GM12891 (cell line): ENCODE results near the gene NCBP2.

Source experiments
- PAX5 ChIP-seq: IDR thresholded peaks from 2 replicates; pipeline ENCODE4 v1.6.1; 2011; ENCODE audit warnings: low read length, moderate library complexity, mild to moderate bottlenecking; ENCODE audit not compliant: insufficient read depth, severe bottlenecking
- POLR2A ChIP-seq: IDR thresholded peaks from 2 replicates; pipeline ENCODE4 v1.6.1; 2011; ENCODE audit warnings: low read depth, low read length, control low read depth
- POLR2AphosphoS5 ChIP-seq: IDR thresholded peaks from 2 replicates; pipeline ENCODE4 v1.6.1; 2011; ENCODE audit warnings: low read depth, low read length, control low read depth
- POU2F2 ChIP-seq: IDR thresholded peaks from 2 replicates; pipeline ENCODE4 v1.6.1; 2011; ENCODE audit warnings: low read depth, mild to moderate bottlenecking, control low read depth, low read length, moderate library complexity
- SPI1 ChIP-seq: IDR thresholded peaks from 2 replicates; pipeline ENCODE4 v1.6.1; 2011; ENCODE audit warnings: low read depth, low read length, control low read depth
- TAF1 ChIP-seq: IDR thresholded peaks from 2 replicates; pipeline ENCODE4 v1.6.1; 2011; ENCODE audit warnings: low read depth, low read length, control low read depth

- TF ChIP-seq POLR2A (no peak), TAF1 (no peak), PAX5 (no peak), POLR2AphosphoS5 (no peak), POU2F2 (no peak), SPI1 (no peak)
Observed at GRCh38 chr3:196974661-196975060, 32.3 kb upstream of the NCBP2 start.
